ENCODE measurements around the gene SMAD7. TPM values are rescaled to one million over a fixed set of nuclear protein-coding genes. Genes with fewer than 3 reads are reported as not detected.

The SMAD7 gene
- total RNA-seq, 2 donors from 2014 or later = 161 to 181 TPM

DNA sequence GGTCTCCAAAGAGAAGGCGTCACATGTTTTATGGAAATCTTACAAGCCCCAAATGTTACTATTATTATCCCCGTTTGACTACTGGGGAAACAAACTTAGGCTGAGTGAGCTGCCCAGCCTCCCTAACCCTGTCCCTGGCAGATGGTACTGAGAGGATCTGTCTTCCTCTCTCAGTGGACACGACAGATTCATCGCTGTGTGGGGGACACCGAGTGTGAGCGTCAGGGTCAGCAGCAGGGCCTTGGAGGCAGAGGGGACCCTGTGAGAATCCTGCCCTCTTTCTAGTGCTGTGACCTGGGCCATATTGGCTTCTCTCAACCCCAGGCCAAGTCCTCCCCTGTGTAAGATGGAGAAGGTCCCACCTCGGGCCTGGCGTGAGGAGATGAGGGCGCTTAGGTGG lies 27.1 kb upstream of the SMAD7 start:
- peak overlapping the region; percentile 21 for H3K4me3 Mint-ChIP-seq
- peaks cover 8% of the 10 kb centered on the region for H3K4me1 Mint-ChIP-seq

DNA sequence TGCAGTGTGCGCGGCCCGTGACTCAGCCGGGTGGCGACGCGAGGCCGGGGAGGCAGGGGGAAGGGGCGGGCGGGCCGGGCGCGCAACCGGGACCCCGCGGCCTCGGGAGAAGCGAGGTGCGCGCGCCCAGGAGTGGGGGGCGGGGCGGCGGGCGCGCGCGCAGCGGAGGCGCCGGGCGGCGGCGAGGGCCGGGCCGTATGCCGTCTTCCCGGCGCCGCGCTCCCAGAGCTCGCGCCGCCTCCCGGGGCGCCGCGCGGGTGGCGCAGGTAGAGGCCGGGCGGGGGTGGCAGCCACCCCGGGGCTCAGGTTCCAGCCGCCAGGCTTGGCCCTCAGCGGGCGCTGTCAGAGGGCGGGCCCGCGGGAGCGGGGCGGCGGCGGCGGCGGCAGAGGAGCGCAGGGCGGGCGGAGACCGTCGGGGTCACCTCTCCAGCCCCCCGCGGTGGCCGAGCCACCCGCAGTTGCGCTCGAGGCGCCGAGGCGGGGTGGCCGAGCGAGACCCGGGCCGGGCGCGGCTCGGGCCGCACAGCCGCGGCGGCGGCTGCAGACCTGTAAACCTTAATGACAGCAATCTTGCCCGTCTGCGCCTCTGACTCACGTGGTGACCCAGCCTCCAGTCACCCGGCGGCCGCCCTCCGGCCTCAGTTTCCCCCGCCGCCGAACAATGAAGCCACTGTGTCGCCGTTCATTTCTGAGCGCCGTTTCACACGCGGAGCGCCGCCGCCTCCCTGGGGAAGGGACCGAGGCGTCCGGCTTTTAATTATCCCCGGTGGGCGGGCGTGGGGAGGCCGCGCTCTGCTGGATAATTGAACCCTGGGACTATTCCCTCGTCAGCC lies 25.3 kb upstream of the SMAD7 start:
- peak overlapping the region; percentile 73 for H3K27ac Mint-ChIP-seq
- ATAC-seq (peak; percentile 90), DNase-seq (peak; percentile 35 to 52 (median 47))
- no peaks in the 10 kb centered on the region for H3K9me3 ChIP-seq (ENCODE audit: control insufficient read depth, low read length, poor library complexity, severe bottlenecking)
- H3K27me3 Mint-ChIP-seq = peaks cover 5% of the 10 kb centered on the region
- H3K4me3 Mint-ChIP-seq = peak overlapping the region; percentile 81
- peaks cover 5% of the 10 kb centered on the region for H3K4me1 Mint-ChIP-seq
- H3K36me3 Mint-ChIP-seq (ENCODE audit: low read depth) = no peaks in the 10 kb centered on the region

More for the DNA sequence above, 27.1 kb upstream of the SMAD7 start:
- Mint-ChIP-seq H3K27me3 (peaks cover 12% of the 10 kb centered on the region), H3K36me3 (ENCODE audit: low read depth) (no peaks in the 10 kb centered on the region), H3K27ac (peak overlapping the region; percentile 59)
- H3K9me3 ChIP-seq (ENCODE audit: control insufficient read depth, low read length, poor library complexity, severe bottlenecking) = no peaks in the 10 kb centered on the region
- ATAC-seq (no peak), DNase-seq (no peak)

DNA sequence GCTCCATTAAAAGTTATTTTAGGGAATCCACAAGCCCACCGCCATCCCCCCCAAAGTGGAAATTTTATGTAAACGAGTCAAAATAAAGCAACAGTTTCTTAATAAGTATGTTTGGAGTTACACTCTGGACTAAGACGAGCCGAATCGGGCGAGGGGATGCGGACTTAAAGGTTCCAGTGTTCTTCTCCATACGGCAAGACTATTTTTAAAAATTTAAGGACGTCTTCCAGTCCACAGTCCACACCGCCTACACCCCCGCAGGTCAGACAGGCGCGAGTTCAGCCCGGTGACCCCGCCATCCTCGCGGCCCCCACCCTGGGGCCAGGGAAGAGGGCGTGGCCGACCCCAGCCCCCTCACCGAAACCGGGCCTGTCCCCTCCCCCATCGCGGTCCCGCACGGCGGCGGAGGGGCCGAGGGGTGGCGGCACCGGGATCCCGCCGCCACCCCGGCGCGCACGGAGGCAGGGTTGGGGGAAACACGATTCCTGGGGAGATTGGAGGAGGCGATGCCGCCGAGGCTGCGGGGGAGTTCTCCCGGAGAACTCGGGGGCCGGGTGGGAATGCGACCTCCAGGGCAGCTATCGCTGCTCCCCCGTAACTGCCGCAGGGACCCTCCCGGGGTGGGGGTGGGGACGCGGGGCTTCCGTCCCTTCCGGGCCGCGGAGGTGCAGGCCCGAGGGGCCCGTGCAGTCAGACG lies 24.5 kb upstream of the SMAD7 start:
- peaks cover 5% of the 10 kb centered on the region for H3K27me3 Mint-ChIP-seq
- H3K27ac Mint-ChIP-seq = peak overlapping the region; percentile 67

DNA sequence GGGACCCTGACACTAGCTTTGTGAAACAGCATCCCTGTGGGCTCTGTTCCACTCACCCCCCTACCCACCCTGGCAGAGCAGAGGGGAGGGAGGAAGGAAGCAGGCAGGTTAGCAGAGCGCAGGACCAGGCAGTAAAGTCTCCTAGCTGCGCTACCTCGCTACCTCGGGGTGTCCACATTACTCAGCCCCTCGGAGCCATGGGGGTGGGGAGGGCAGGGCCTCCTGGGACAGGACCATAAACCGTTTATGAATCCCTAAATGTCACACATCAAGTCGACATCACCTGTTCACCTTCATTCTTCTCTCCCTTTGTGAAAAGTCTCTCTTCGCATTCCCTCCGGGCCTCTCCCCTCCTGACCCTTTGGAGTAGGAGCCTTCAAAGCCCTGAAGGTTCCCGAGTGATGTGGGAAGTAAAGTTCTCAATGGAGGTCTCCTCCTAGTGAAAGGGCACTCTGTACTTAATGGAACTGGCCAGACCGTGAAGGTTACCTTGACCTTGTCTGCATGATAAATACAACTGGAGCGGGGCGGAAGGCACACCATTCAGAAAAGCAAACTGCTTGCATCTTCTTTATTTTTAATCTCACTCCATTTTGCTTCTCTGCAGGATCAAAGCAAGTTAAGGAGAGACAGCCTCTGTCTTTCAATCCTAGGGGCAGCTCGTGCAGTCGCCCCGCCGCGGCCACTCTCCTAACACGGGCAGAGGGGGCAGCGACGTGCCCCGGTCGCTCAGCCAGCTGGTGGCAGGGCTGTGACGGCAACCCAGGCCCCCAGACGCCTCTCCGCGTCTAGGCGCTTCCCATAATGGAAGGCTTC lies 23.7 kb upstream of the SMAD7 start:
- ATAC-seq = no peak
- Mint-ChIP-seq H3K27me3 (peaks cover 5% of the 10 kb centered on the region), H3K27ac (peak overlapping the region; percentile 67), H3K36me3 (ENCODE audit: low read depth) (no peaks in the 10 kb centered on the region), H3K4me3 (peak overlapping the region; percentile 80), H3K4me1 (peaks cover 5% of the 10 kb centered on the region)
- no peak for DNase-seq
- H3K9me3 ChIP-seq (ENCODE audit: control insufficient read depth, low read length, poor library complexity, severe bottlenecking) = no peaks in the 10 kb centered on the region

More for the DNA sequence above, 24.5 kb upstream of the SMAD7 start:
- no peaks in the 10 kb centered on the region for H3K36me3 Mint-ChIP-seq (ENCODE audit: low read depth)
- peaks cover 5% of the 10 kb centered on the region for H3K4me1 Mint-ChIP-seq
- peak overlapping the region; percentile 80 for H3K4me3 Mint-ChIP-seq
- ATAC-seq (peak; percentile 24), DNase-seq (no peak)
- H3K9me3 ChIP-seq (ENCODE audit: control insufficient read depth, low read length, poor library complexity, severe bottlenecking) = no peaks in the 10 kb centered on the region

DNA sequence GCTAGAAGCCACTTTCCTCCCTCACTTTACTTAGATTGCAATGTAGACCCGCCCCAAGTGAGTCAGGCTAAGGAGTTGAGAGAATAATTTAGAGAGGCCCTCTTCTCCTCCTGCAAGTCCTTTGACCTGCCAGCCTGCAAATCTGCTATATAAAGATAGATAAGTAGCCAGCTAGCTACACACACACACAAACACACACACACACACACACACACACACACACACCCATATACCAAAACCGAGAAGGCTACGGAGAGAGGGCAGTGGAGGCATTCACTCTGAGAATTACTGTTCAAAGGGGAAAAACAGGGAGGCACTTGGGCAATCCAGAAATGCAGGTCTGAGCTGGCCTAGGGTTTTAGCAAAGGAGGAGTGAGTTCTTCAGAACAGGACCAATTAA lies 23.0 kb upstream of the SMAD7 start:
- ATAC-seq = no peak

DNA sequence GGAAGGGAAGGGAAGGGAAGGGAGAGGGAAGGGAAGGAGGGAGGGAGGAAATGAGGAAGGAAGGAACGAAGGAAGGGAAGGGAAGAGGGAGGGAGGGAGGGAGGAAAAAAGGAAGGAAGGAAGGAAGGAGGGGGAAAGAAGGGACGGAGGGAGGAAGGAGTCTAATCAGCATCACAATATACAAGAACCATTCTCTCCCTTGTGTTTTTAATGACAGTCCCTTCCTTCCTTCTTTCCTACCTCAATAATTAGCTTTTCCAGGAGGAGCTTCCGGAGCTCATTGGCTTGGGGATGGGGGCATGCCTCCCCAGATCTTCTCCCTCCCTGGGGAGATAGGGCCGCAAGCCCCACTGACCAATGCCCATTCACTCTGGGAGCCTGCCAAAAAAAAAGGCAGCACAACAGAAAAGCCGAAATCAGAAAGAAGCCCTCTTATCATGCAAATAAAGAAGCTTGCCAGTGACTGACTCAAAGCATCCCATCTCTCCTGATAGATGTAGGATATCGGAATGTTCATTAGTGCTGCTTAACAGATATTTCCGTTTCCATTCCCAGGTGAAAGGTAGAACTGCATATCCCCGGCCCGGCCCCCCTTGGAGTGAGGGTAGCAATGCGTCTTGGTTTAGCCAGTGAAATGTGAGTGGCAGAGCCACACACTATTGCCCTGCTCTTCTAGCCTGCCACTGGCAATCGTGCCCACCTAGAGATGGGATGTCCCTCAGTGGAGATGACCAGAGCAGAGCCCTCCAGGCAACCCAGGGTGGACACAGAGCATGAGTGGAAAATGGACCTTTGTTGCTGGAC lies 17.8 kb upstream of the SMAD7 start:
- DNase-seq (no peak), ATAC-seq (no peak)
- Mint-ChIP-seq H3K4me3 (no peak overlapping the region), H3K27me3 (no peaks in the 10 kb centered on the region), H3K4me1 (peaks cover 5% of the 10 kb centered on the region), H3K27ac (no peak overlapping the region), H3K36me3 (ENCODE audit: low read depth) (no peaks in the 10 kb centered on the region)
- no peaks in the 10 kb centered on the region for H3K9me3 ChIP-seq (ENCODE audit: control insufficient read depth, low read length, poor library complexity, severe bottlenecking)

More for the DNA sequence above, 23.0 kb upstream of the SMAD7 start:
- DNase-seq = no peak
- H3K4me3 Mint-ChIP-seq = peak overlapping the region; percentile 12
- no peaks in the 10 kb centered on the region for H3K36me3 Mint-ChIP-seq (ENCODE audit: low read depth)
- no peaks in the 10 kb centered on the region for H3K27me3 Mint-ChIP-seq
- no peak overlapping the region for H3K27ac Mint-ChIP-seq
- peaks cover 3% of the 10 kb centered on the region for H3K4me1 Mint-ChIP-seq
- no peaks in the 10 kb centered on the region for H3K9me3 ChIP-seq (ENCODE audit: control insufficient read depth, low read length, poor library complexity, severe bottlenecking)

DNA sequence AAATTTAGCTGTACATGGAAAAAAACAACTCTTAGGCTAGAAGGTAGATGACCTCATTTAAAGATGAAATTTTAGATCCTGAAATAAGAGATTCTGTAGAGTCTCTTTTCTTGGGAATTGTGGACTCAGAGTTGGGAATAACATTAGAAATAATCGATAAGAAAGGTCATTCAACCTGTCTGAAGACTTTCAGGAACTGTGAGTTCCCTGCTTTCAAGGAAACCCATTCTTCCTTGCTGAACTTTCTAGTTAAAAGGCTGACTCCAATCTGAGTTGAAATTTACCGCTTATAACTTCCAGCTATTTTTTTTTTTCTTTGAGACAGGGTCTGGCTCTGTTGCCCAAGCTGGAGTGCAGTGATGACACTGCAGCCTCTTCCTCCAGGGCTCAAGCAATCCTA lies 16.8 kb upstream of the SMAD7 start:
- no peak for ATAC-seq
- Mint-ChIP-seq H3K27ac (no peak overlapping the region), H3K4me3 (no peak overlapping the region), H3K4me1 (peaks cover 13% of the 10 kb centered on the region), H3K27me3 (no peaks in the 10 kb centered on the region), H3K36me3 (ENCODE audit: low read depth) (no peaks in the 10 kb centered on the region)
- no peak for DNase-seq
- H3K9me3 ChIP-seq (ENCODE audit: control insufficient read depth, low read length, poor library complexity, severe bottlenecking) = no peaks in the 10 kb centered on the region

DNA sequence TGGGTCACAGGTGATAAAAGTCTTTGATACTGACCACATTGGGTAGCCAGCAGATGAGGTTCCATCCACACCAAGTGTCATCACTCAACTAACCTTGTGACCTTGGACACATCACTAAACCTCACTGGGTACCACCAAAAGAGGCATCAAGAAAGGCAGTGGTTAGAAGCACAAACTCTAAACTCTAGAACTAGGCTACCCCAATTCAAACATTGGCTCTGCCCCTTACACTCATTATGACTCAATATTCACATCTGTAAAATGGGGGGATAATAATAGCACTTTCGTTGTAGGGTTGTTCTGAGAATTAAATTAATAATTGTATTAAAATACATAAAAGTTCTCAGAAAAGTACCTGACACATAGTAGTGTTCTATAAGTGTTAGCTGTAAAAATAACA lies 15.8 kb upstream of the SMAD7 start:
- Mint-ChIP-seq H3K4me1 (peaks cover 16% of the 10 kb centered on the region), H3K27ac (no peak overlapping the region), H3K4me3 (no peak overlapping the region), H3K36me3 (ENCODE audit: low read depth) (no peaks in the 10 kb centered on the region), H3K27me3 (no peaks in the 10 kb centered on the region)
- DNase-seq = no peak
- H3K9me3 ChIP-seq (ENCODE audit: control insufficient read depth, low read length, poor library complexity, severe bottlenecking) = no peaks in the 10 kb centered on the region
- ATAC-seq = no peak

DNA sequence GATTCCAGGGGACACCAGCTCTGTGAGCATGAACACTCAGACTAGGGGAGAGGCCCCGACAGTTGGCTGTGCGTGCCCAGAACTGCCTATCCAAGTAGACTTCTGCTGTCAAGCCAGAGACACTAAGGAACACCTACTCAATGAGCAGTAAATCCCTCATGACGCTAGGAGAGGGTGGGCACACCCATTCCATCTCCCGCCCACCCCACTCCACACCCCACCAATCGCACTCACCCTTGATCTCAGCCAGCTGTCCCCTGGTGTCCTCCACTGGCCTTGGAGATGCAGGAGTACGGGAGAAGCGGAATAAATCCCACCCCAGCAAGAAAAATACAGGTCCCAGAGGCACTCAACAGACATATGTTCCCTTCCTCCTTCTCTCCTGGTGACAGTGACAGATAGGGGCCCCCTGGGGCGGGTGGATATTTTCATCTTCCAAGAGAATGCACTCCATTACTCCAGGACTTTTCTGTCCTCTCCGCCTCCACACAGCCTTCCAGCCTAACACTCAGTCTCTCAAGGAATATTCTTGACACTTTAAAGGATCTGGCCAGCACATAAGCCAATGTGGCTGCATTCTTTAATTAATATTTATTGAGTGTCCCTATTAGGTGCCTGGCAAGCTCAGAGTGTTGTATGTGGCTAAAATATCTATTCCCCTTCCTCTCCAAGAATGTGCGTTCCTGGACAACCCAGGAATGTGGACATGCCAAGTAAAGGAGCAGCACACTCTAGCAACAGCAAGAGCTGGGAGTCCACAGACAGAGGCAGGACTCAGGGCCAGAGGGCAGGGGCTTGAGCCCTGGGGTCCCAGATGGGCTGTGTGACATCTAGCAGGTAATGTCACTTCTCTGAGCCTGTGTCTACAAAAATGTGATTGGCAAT lies 13.1 kb upstream of the SMAD7 start:
- no peak overlapping the region for H3K27ac Mint-ChIP-seq
- no peak for ATAC-seq

DNA sequence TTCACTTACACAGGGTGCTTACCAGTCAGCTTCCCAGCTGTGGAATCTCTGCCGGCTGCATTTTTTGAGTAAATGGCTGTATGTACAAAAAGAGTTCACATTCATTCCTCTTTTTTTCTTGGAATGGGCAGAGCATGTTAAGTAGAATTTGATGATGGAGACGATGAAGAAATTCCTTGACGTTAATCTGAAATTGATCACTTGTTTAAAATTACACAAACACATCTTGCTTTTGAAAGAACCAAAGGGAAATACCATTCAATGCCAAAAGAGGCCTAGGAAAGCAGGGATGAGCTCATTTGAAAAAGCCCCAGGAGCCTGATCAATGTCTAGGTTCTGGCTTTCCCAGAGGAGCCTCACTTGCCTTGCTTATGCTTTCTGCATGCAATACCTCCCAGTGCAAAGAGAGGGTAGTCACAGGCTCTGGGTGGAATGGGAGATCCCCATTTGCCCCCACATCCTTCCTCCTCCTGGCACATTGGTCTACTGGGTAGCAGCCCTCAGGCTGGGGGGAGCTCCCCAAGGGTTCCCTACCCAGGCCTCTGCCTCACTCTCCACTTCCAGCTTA lies 12.3 kb upstream of the SMAD7 start:
- DNase-seq (no peak), ATAC-seq (peak; percentile 94)
- H3K36me3 Mint-ChIP-seq (ENCODE audit: low read depth) = no peaks in the 10 kb centered on the region
- H3K4me1 Mint-ChIP-seq = peaks cover 16% of the 10 kb centered on the region
- H3K27ac Mint-ChIP-seq = no peak overlapping the region
- peaks cover 6% of the 10 kb centered on the region for H3K27me3 Mint-ChIP-seq
- H3K4me3 Mint-ChIP-seq = no peak overlapping the region
- no peaks in the 10 kb centered on the region for H3K9me3 ChIP-seq (ENCODE audit: control insufficient read depth, low read length, poor library complexity, severe bottlenecking)

More for the DNA sequence above, 13.1 kb upstream of the SMAD7 start:
- no peaks in the 10 kb centered on the region for H3K36me3 Mint-ChIP-seq (ENCODE audit: low read depth)
- peaks cover 16% of the 10 kb centered on the region for H3K4me1 Mint-ChIP-seq
- H3K4me3 Mint-ChIP-seq = no peak overlapping the region
- peaks cover 6% of the 10 kb centered on the region for H3K27me3 Mint-ChIP-seq
- H3K9me3 ChIP-seq (ENCODE audit: control insufficient read depth, low read length, poor library complexity, severe bottlenecking) = no peaks in the 10 kb centered on the region
- DNase-seq = no peak

DNA sequence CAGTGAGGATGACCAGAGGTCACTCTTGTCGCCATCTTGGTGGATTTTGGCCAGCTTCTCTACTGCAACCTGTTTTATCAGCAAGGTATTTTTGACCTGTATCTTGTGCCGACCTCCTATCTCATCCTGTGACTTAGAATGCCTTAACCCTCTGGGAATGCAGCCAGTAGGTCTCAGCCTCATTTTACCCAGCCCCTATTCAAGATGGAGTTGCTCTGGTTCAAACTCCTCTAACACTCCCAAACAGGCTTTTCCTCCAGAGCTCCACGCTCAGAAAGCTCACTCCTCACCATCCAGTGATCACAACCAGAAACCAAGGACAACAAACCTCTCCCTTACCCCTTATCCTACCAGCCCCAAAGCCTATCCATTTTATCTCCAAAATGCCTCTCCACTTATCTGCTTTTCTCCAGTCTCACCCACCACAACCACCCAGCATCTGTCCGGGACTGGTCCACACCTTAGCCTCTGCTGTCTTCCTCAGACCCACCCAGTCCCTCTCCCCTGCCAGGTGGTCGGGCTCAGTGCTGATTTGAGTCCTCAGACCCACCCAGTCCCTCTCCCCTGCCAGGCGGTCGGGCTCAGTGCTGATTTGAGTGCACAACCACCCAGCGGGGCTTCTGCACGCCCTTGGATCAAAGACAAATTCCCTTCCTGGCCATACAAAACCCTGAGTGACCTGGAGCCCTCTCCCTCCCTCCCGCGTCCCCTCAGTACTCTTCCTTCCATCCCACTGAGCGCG lies 11.7 kb upstream of the SMAD7 start:
- DNase-seq = no peak
- ATAC-seq = no peak
- peaks cover 6% of the 10 kb centered on the region for H3K27me3 Mint-ChIP-seq
- H3K9me3 ChIP-seq (ENCODE audit: control insufficient read depth, low read length, poor library complexity, severe bottlenecking) = no peaks in the 10 kb centered on the region
- no peak overlapping the region for H3K4me3 Mint-ChIP-seq
- H3K27ac Mint-ChIP-seq = no peak overlapping the region
- no peaks in the 10 kb centered on the region for H3K36me3 Mint-ChIP-seq (ENCODE audit: low read depth)
- H3K4me1 Mint-ChIP-seq = peaks cover 14% of the 10 kb centered on the region

Data from T-helper 17 cell (primary cell).